Neuron (in vitro differentiated cells): ENCODE measurements around the gene CCDC142.
A peak's percentile ranks its signal among the peaks of the same experiment; 100 is the strongest.
"Not testable (repeated sequence)": the region's sequence is repeated elsewhere in the genome, so short reads cannot be mapped to it uniquely, and the experiment has no call there.

Experiments
- H2AFZ ChIP-seq: one replicate; pipeline ENCODE4 v1.6.1; 2013; ENCODE audit warnings: low read depth, mild to moderate bottlenecking, inconsistent platforms, low read length, moderate library complexity
- H3K27me3 ChIP-seq: one replicate; pipeline ENCODE4 v1.6.1; 2013; ENCODE audit warnings: low read length; ENCODE audit not compliant: insufficient read depth
- H3K36me3 ChIP-seq: one replicate; pipeline ENCODE4 v1.6.1; 2013; ENCODE audit warnings: low read length; ENCODE audit not compliant: insufficient read depth
- H3K4me1 ChIP-seq: one replicate; pipeline ENCODE4 v1.6.1; 2013; ENCODE audit warnings: low read length; ENCODE audit not compliant: insufficient read depth
- H3K4me3 ChIP-seq: 2 replicates; pipeline ENCODE4 v1.5.1; 2013; ENCODE audit warnings: mild to moderate bottlenecking, low read length, moderate library complexity
- H3K9me3 ChIP-seq: one replicate; pipeline ENCODE4 v1.6.1; 2013; ENCODE audit warnings: low read length

Gene CCDC142

DNA sequence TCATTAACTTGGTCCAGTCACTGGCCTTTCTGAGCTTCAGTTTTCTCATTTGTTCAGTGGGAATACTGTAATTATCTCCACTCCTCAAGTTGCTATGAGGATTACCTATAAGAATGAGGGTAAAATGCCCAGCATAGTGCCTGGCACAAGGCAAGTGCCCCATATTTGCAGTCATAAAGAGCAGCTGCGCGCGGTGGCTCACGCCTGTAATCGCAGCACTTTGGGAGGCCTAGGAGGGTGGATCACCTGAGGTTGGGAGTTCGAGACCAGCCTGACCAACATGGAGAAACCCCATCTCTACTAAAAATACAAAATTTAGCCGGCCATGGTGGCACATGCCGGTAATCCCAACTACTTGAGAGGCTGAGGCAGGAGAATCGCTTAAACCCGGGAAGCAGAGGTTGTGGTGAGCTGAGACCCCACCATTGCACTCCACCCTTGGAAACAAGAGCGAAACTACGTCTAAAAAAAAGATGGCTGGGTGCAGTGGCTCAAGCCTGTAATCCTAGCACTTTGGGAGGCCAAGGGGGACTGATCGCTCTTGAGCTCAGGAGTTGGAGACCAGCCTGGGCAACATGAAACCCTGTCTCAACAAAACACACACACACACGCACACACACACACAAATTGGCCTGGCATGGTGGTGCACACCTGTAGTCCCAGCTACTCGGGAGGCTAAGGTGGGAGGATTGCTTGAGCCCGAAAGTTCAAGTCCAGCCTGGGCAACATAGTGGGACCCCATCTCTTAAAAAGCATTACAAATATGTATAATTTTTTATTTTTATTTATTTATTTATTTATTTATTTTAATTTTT, 40.1 kb downstream of the CCDC142 start:
- H3K4me3 ChIP-seq: not testable (repeated sequence)

DNA sequence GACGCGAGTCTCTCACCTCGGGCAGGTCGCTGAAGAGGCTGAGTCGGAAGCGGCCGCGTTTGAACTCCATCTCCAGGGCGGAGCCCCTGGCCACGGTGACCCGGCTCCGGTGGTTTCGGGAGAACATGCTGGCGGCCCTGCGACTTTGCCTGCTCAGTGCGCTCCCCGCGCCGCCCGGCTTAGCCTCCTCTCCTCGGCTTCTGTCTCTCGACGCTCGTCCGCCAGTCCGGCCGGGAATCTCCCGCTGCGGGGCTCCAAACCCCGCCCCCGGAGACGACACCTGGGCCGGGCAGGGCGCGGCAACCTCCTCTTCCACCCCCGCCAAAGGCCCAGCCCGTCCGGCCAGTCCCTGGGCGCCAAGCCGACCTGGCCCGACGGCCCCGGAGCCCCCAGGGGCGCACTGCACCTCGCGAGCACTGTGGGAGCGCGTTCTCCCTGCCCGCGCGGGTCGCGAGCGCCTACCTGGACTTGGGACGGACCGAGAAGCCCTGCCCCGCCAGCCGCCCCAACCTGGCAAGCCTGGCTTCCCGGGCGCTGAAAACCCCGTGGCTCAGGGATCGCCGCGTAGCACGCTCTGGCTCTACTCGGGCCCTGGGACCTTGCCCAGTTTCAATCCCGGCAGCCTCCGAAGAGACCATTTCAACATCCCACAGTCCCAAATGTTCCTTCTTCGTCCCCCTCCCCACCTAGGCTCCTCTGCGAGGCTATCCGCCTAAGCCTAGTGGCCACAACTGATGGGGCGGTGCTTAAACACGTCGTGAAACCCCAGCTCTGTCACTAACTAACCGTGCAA, 40.9 kb downstream of the CCDC142 start, which contains the start of gene RTKN:
RTKN (minus strand) TSS at position 248 of the 793 bp plus-strand sequence; CDS start at position 127, 121 bp downstream.
- no peaks in the 10 kb centered on the region for H3K36me3 ChIP-seq
- peaks cover 20% of the 10 kb centered on the region for H3K4me1 ChIP-seq
- H3K27me3 ChIP-seq: no peaks in the 10 kb centered on the region
- no peaks in the 10 kb centered on the region for H3K9me3 ChIP-seq
- H2AFZ ChIP-seq: peak within 1 kb of the TSS; percentile 92
- peak within 1 kb of the TSS; percentile 57 for H3K4me3 ChIP-seq

More for the DNA sequence above, 40.1 kb downstream of the CCDC142 start:
- H3K4me1 ChIP-seq: peaks cover 20% of the 10 kb centered on the region
- H3K9me3 ChIP-seq, H3K36me3 ChIP-seq, H2AFZ ChIP-seq, H3K27me3 ChIP-seq: not testable (repeated sequence)

DNA sequence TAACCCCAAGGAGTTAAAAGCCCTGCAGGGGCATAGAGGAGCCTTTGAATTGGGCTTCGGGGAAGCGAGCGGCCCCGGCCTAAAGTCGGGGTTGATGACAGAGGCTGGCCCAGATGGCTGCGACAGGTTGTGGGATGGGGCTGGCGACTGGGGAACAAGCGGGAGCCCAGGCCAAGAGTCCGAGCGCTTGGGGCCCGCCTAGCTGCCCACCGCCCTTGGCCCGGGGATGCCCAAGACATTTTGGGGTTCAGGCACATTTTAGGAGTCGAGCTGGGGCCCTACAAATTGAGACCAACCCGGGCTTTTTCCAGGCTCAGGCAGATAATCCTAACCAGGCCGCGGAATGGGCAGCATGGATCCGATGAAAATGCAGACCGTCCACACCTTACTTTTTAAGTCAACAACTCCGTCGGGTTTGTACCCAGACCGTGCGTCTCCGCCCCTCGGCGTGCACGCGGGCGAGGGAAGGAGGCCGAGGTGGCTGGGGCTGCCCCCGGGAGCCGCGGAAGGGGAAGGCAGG, 41.6 kb downstream of the CCDC142 start:
- no peaks in the 10 kb centered on the region for H3K36me3 ChIP-seq
- peaks cover 20% of the 10 kb centered on the region for H3K4me1 ChIP-seq
- no peak overlapping the region for H3K4me3 ChIP-seq
- H2AFZ ChIP-seq: peak overlapping the region; percentile 92
- no peaks in the 10 kb centered on the region for H3K9me3 ChIP-seq
- no peaks in the 10 kb centered on the region for H3K27me3 ChIP-seq

DNA sequence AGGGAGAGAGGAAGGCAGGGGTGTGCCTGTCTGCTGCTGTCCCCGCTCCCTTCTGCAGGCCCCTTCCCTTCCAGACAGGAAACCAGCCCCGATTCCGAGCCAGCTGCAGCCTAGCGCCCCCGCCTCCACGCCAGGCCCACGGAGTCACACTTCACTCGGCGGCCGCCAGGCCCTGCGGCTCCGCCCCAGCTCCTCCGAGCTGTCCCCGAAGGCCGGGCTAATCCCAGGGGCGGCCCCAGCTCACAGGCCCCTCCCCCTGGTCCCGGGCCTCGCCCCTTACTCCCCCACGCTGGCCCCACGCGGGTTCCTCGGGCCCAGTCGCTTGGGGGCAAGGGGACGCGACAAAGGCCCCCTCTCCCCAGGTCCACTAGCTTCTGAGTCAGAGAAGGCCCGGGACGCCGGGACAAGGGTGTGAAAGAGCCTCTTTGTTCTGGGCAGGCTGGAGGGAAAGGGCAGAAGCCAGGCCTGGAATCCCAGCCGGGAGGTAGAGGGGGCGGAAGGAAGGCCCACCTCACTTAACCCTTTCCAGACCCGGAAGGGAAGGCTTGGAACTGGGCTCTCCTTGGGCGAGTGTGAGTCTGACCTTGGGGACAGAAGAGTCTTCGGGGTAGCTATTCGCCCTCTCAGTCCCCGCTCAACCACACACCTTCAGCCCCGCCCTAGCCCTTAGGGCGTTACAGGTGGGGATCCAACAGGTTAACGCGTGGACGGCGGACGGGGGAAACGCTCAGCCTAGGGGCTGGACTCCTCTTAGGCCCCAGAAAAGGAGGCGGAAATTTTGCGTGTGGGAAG, 42.2 kb downstream of the CCDC142 start:
- H2AFZ ChIP-seq: peak overlapping the region; percentile 92
- peaks cover 20% of the 10 kb centered on the region for H3K4me1 ChIP-seq
- H3K36me3 ChIP-seq: no peaks in the 10 kb centered on the region
- no peaks in the 10 kb centered on the region for H3K9me3 ChIP-seq
- H3K4me3 ChIP-seq: peak overlapping the region; percentile 57
- H3K27me3 ChIP-seq: no peaks in the 10 kb centered on the region

DNA sequence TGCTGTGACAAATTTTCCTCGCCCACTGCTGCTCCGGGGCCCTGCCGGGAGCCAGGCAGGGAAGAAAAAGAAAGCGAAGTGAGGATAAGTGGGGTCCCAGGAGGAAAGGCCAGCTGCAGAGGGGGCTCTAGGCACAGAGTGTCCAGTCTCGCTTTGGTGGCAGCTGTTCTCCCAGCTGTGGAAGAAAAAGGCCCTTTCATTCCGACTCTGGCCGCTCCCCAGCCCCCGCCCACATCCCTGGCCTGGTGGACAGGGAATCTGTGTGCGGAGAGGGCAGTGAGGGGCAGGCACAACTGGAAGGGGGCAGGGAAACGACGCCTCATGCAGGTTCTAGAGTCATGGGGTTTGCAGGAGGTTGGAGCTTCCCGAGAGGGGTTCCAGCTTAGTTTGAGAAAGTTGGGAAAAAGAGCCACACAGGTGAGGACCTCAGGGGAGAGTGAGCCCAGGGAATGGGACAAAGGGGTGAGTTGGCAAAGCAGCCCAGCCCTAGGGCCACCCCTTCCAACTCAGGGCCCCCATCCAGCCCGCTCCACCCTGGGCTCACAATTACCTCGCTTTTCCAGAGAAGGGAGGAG, 42.9 kb downstream of the CCDC142 start:
- no peaks in the 10 kb centered on the region for H3K9me3 ChIP-seq
- H3K36me3 ChIP-seq: no peaks in the 10 kb centered on the region
- H3K27me3 ChIP-seq: no peaks in the 10 kb centered on the region
- H2AFZ ChIP-seq: peak overlapping the region; percentile 92
- peak overlapping the region; percentile 57 for H3K4me3 ChIP-seq
- H3K4me1 ChIP-seq: peaks cover 20% of the 10 kb centered on the region

DNA sequence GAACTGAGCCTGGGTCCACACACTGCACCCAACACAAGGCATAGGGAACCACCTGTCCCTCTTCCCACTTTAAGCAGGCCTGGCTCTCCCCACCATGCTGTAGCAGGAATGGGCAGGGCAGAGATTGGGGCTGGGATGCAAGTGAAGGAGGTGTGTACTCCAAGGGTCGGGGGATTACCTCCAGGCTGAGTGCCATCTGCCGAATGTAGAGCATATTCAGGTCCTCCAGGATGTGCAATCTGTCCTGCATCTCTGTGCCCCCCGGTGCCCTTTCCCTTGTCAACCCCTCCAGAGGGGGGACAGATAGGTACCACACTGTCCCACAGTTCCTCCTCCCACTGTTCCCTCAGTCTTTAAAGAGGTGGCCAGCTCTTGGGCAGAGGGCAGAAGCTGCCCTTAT, 43.4 kb downstream of the CCDC142 start:
- no peaks in the 10 kb centered on the region for H3K9me3 ChIP-seq
- H3K4me3 ChIP-seq: peak overlapping the region; percentile 57
- peaks cover 20% of the 10 kb centered on the region for H3K4me1 ChIP-seq
- H3K36me3 ChIP-seq: no peaks in the 10 kb centered on the region
- H2AFZ ChIP-seq: peak overlapping the region; percentile 92
- no peaks in the 10 kb centered on the region for H3K27me3 ChIP-seq

DNA sequence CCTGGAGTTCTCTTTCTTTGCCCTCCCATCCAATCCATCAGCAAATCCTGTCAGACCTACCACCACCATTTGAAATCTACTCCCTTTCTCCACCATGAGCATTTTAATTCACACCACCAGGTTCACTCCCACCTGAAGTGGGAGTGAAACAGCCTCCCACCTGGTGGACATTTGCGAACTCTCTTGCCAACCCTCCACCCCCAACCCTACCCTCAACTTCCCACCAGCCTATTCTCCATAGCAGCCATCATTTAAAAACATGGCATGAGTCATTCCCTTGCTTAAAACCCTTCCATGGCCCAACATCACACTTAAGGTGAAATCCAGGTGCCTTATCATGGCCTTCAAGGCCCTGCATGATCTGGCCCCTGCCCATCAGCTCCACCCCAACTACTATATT, 44.5 kb downstream of the CCDC142 start:
- no peak overlapping the region for H2AFZ ChIP-seq
- no peaks in the 10 kb centered on the region for H3K36me3 ChIP-seq
- no peak overlapping the region for H3K4me3 ChIP-seq
- H3K27me3 ChIP-seq: no peaks in the 10 kb centered on the region
- H3K4me1 ChIP-seq: peaks cover 20% of the 10 kb centered on the region
- H3K9me3 ChIP-seq: no peaks in the 10 kb centered on the region

DNA sequence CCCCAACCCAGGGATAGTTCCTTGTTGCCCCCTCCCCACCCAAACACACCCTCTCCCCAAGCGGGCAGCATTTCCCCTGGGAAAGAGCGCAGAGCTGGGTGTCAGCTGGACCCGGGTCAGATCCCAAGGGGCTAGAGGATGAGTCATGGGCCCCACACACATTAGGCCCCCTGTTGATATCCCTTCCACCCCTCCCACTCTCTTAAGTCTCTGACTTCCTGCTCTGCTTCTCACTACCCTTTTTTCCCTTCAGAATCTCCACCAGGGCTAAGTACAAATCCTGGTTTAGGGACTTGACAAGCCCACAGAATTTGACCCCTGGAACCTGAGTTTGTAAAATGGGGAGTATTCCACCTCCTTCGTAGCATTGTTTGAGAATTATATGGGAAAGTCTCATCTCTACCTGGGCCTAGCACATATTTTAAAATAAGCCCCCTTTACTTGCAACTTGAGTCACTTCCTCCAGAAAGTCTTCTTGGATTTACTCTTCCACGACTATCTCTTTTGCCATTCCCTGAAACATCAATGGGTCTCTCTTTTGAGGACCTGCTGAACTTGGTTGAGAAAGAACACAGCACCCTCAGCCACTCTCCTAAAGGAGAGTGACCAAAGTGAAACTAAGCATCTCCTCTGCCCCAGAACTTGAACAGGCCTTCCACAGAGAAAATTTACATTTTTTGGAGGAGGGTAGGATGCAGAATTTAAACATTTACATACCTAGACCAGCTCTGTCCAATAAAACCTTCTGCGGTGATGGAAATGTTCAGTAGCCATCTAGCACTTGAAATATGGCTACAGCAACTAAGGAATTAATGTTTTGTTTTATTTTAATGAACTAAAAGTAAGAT, 45.7 kb downstream of the CCDC142 start:
- Histone ChIP-seq H3K4me3 (no peak overlapping the region), H2AFZ (no peak overlapping the region), H3K27me3 (no peaks in the 10 kb centered on the region), H3K9me3 (no peaks in the 10 kb centered on the region), H3K4me1 (peaks cover 20% of the 10 kb centered on the region), H3K36me3 (peaks cover 3% of the 10 kb centered on the region)

DNA sequence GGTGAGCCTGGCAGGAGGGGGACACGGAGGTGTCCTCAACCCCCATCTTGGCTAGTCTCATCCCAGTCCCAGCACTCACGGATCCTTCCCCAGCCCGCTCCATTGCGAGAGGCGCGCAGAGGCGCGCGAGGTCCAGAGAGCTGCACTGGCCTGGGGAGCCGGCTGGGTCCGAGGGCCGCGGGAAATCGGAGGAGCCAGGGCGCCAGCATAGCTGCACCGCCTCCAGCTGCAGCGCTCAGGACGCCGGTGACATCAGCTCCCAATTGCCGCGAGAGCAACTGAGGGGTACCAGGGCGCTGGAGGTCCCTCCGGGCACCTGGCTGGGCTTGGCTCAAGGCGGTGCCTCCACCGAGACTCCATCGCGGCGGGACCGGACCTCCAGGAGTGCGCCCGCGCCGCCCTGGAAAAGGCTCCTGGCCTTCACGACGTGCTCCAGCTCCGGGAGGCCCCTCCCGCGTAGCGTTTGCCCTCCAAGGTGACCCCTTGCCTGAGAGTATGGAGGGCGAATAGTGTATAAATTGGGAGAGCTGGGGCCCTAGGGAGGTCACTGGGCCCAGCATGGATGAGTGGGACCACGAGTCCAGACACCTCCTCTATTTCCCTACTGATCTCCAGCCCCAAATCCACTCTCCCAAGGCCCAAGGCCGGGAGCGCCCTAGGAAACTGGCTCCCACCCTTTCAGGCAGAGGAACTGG, 46.5 kb downstream of the CCDC142 start:
- Histone ChIP-seq H3K4me3 (no peak overlapping the region), H3K36me3 (peaks cover 8% of the 10 kb centered on the region), H3K9me3 (no peaks in the 10 kb centered on the region), H2AFZ (no peak overlapping the region), H3K27me3 (no peaks in the 10 kb centered on the region), H3K4me1 (peaks cover 20% of the 10 kb centered on the region)

DNA sequence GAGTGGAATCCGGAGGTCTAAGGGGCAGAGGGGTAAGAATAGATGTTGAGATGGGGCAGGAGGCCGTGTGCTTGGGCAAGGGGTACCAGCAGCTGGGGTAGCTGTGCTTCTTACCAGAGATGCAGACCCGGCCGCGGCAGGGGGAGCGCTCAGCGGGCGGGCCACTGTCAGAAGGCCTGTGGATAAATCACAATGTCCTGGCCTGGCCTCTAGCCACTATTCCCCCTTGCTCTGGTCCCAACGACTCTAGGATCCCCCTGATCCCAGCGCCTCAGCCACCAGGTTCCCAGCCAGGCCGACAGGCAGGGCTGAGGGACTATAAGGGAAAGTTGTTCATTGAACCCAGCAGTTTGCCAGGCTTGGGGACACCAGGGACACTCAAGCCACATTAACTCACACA, 52.3 kb downstream of the CCDC142 start:
- Histone ChIP-seq H2AFZ (no peak overlapping the region), H3K4me1 (peaks cover 3% of the 10 kb centered on the region), H3K36me3 (peaks cover 59% of the 10 kb centered on the region), H3K27me3 (no peaks in the 10 kb centered on the region), H3K4me3 (no peak overlapping the region), H3K9me3 (no peaks in the 10 kb centered on the region)
